COLO829 (cell line): Measurements from ENCODE around the gene RHO.

Experiments used
- DNase-seq: peaks from one replicate; pipeline ENCODE4 v3.0.0; 2012; ENCODE audit warnings: low spot score

Gene RHO

GRCh38 chr3:129519896-129520715 lies 8.3 kb upstream of the RHO start:
- no peak for DNase-seq

DNA sequence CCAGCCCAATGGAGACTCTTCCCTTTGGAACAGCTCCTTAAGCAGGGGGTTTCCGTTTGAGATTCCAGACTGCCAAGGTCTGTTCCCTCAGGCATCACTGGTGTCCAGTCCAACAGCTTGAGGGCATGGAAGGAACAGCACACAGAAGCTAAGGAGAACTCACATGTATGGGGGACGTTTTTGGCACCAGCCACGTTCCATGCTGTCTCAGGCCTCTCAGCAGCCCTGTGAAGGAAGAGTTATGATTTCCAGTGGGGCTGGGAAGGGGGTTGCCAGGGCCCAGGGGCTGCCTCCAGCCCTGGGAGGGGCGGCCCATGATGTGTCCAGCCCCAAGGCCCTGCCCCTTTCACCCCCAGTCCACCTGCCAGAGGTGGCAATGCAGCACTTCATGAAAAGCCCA lies 7.5 kb upstream of the RHO start:
- DNase-seq: no peak

- DNase-seq: no peak
Observed at GRCh38 chr3:129521611-129522010, 6.8 kb upstream of the RHO start.

GRCh38 chr3:129522953-129523352 lies 5.5 kb upstream of the RHO start:
- no peak for DNase-seq

GRCh38 chr3:129524081-129524480 lies 4.4 kb upstream of the RHO start:
- no peak for DNase-seq

GRCh38 chr3:129525341-129525968 lies 3.0 kb upstream of the RHO start:
- DNase-seq: no peak

DNA sequence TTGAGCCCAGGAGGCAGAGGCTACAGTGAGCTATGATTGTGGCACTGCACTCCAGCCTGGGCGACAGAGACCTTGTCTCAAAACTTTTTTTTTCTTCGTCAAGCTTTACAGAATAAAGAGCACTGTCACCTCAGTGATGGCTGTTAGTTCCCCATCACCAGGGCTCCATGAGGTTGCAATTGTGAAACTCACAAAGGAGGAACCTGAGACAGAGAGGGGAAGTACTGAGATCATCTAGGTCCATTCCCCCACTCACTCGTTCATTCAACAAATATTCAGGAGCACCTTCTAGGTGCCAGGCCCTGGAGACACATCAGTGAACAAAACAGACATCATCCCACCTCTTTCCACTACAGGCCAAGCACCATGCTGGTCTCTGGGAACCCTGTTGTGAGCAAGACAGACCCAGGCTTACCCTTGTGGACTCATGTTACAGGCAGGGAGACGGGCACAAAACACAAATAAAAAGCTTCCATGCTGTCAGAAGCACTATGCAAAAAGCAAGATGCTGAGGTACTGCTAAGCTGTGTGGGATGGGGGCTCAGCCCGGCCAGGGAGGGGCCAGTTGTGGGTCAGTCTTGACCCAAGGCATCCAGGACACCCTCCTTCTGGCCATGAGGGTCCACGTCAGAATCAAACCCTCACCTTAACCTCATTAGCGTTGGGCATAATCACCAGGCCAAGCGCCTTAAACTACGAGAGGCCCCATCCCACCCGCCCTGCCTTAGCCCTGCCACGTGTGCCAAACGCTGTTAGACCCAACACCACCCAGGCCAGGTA lies 2.1 kb upstream of the RHO start:
- no peak for DNase-seq

GRCh38 chr3:129527262-129527661 lies 1.2 kb upstream of the RHO start:
- DNase-seq: no peak

DNA sequence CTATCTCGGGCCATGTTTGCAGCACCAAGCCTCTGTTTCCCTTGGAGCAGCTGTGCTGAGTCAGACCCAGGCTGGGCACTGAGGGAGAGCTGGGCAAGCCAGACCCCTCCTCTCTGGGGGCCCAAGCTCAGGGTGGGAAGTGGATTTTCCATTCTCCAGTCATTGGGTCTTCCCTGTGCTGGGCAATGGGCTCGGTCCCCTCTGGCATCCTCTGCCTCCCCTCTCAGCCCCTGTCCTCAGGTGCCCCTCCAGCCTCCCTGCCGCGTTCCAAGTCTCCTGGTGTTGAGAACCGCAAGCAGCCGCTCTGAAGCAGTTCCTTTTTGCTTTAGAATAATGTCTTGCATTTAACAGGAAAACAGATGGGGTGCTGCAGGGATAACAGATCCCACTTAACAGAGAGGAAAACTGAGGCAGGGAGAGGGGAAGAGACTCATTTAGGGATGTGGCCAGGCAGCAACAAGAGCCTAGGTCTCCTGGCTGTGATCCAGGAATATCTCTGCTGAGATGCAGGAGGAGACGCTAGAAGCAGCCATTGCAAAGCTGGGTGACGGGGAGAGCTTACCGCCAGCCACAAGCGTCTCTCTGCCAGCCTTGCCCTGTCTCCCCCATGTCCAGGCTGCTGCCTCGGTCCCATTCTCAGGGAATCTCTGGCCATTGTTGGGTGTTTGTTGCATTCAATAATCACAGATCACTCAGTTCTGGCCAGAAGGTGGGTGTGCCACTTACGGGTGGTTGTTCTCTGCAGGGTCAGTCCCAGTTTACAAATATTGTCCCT lies 1.2 kb downstream of the RHO start:
- DNase-seq: no peak

DNA sequence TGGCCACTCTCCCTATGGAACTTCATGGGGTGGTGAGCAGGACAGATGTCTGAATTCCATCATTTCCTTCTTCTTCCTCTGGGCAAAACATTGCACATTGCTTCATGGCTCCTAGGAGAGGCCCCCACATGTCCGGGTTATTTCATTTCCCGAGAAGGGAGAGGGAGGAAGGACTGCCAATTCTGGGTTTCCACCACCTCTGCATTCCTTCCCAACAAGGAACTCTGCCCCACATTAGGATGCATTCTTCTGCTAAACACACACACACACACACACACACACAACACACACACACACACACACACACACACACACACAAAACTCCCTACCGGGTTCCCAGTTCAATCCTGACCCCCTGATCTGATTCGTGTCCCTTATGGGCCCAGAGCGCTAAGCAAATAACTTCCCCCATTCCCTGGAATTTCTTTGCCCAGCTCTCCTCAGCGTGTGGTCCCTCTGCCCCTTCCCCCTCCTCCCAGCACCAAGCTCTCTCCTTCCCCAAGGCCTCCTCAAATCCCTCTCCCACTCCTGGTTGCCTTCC lies 1.9 kb downstream of the RHO start:
- no peak for DNase-seq

- DNase-seq: no peak
Observed at GRCh38 chr3:129530821-129531220, 2.4 kb downstream of the RHO start.

DNA sequence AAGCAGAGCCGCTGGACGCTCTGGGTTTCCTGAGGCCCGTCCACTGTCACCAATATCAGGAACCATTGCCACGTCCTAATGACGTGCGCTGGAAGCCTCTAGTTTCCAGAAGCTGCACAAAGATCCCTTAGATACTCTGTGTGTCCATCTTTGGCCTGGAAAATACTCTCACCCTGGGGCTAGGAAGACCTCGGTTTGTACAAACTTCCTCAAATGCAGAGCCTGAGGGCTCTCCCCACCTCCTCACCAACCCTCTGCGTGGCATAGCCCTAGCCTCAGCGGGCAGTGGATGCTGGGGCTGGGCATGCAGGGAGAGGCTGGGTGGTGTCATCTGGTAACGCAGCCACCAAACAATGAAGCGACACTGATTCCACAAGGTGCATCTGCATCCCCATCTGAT lies 3.3 kb downstream of the RHO start:
- DNase-seq: no peak

- DNase-seq: no peak
Observed at GRCh38 chr3:129532261-129532660, 3.8 kb downstream of the RHO start.

DNA sequence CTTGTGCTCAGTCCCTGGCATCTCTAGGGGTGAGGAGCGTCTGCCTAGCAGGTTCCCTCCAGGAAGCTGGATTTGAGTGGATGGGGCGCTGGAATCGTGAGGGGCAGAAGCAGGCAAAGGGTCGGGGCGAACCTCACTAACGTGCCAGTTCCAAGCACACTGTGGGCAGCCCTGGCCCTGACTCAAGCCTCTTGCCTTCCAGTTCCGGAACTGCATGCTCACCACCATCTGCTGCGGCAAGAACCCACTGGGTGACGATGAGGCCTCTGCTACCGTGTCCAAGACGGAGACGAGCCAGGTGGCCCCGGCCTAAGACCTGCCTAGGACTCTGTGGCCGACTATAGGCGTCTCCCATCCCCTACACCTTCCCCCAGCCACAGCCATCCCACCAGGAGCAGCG lies 5.0 kb downstream of the RHO start:
- DNase-seq: no peak

DNA sequence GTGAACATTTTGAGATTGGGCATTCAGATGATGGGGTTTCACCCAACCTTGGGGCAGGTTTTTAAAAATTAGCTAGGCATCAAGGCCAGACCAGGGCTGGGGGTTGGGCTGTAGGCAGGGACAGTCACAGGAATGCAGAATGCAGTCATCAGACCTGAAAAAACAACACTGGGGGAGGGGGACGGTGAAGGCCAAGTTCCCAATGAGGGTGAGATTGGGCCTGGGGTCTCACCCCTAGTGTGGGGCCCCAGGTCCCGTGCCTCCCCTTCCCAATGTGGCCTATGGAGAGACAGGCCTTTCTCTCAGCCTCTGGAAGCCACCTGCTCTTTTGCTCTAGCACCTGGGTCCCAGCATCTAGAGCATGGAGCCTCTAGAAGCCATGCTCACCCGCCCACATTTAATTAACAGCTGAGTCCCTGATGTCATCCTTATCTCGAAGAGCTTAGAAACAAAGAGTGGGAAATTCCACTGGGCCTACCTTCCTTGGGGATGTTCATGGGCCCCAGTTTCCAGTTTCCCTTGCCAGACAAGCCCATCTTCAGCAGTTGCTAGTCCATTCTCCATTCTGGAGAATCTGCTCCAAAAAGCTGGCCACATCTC lies 6.1 kb downstream of the RHO start:
- no peak for DNase-seq

DNA sequence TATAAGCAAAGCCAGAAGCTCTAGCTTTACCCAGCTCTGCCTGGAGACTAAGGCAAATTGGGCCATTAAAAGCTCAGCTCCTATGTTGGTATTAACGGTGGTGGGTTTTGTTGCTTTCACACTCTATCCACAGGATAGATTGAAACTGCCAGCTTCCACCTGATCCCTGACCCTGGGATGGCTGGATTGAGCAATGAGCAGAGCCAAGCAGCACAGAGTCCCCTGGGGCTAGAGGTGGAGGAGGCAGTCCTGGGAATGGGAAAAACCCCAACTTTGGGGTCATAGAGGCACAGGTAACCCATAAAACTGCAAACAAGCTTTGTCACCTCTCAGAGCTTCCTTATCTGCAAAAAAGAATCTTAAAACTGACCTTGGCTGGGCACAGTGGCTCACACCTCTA lies 6.6 kb downstream of the RHO start:
- DNase-seq: no peak

- DNase-seq: no peak
Observed at GRCh38 chr3:129536374-129536667, 7.9 kb downstream of the RHO start.

DNA sequence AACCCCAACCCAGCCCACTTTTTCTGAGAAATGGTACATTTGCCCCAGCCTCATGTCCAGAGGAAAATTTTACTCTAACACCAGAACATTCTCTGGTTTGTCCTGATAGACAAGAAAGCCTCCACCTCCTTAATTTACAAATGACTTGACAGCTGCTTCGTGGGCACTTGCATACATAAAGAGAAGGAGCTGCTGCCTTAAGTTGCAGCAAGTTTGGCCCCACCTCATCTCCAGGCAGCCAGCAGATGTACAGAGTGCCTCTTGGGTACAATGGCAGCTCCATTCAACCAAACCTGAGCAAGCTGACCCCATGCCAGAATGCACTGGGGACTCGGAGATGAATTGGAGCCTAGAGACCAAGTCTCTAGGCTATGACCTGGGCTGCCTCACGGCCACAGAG lies 8.4 kb downstream of the RHO start:
- DNase-seq: no peak

DNA sequence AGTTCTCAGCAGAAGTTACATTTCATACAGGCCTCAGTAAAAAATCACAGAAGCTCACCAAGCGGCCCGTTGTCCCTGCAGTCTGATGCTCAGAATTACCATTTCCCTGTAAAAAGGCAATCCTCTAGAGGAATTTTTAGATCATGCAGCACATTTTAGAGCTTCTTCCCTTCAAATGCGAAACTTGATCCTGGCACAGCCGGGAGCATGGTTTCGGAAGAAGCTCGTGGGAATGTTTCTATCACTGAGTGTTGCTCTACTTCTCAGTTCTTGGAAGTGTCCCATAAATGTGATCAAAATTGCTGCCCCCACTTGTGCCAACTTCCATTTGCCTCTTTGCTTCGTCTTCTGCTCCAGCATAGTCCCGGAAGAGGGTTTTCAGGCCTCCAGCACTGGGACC lies 10.8 kb downstream of the RHO start:
- DNase-seq: no peak

DNA sequence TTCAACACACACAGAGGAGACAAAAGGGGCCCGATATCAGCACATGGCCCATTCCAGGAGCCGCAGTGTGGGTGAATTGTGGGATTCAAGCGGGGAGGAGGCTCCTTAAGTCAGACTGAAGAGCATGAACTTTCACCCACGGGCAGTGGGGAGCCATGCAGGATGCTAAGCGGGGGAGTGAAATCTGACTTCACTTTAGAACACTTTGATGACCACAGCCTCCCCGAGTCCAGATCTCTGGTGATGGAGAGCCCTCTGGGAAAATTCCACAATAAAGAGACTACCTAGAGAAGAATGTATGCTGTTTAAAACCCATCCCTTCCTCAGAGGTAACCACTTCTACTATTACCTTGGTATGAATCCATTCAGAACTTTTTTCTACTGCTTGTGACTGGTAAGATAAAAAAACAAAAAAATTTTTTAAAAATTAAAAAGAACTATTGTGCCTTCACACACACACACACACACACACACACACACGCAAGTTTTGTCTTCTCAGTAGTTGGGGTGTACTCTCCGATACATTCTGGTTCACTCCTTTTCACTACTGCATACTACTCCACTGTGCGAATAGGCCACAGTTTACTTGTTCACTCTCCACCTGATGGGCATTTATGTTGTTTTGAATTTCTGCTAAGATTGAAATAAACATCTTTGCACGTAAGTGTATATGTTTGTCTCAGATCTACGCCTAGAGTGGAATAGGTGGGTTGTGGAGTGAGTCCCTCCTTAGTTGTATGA lies 12.5 kb downstream of the RHO start:
- DNase-seq: no peak

GRCh38 chr3:129542747-129543146 lies 14.3 kb downstream of the RHO start:
- DNase-seq: no peak
